Osteoblast (primary cell): ENCODE measurements around the gene POLA1. TPM values are rescaled to one million over a fixed set of nuclear protein-coding genes. Genes with fewer than 3 reads are reported as not detected.

Source experiments
- DNase-seq: peaks from one replicate; pipeline ENCODE4 v3.0.0; 2011; ENCODE audit warnings: low spot score, mixed read lengths; ENCODE audit not compliant: insufficient read length; ENCODE audit errors: missing footprints
- H2AFZ ChIP-seq: 2 replicates; pipeline ENCODE4 v1.6.0; 2011; ENCODE audit warnings: mild to moderate bottlenecking, low read length
- H3K27ac ChIP-seq: 2 replicates; pipeline ENCODE4 v1.5.1; 2011; ENCODE audit warnings: mild to moderate bottlenecking, low read depth, low read length, moderate library complexity
- H3K27me3 ChIP-seq: 2 replicates; pipeline ENCODE4 v1.6.0; 2012; ENCODE audit warnings: mild to moderate bottlenecking, control low read depth, inconsistent platforms, low read length, moderate library complexity; ENCODE audit not compliant: insufficient read depth
- H3K36me3 ChIP-seq: 2 replicates; pipeline ENCODE4 v1.5.1; 2011; ENCODE audit warnings: mild to moderate bottlenecking, low read length, control low read depth, moderate library complexity; ENCODE audit not compliant: insufficient read depth
- H3K4me1 ChIP-seq: 2 replicates; pipeline ENCODE4 v1.5.1; 2011; ENCODE audit warnings: mild to moderate bottlenecking, low read length, control low read depth, moderate library complexity; ENCODE audit not compliant: insufficient read depth
- H3K4me2 ChIP-seq: 2 replicates; pipeline ENCODE4 v1.6.0; 2011; ENCODE audit warnings: mild to moderate bottlenecking, low read length; ENCODE audit not compliant: insufficient read depth
- H3K4me3 ChIP-seq: fragments of 200-600 bp; sonication (generic); 3 replicates; pipeline ENCODE4 v1.5.1; 2012; ENCODE audit warnings: mild to moderate bottlenecking, low read length, inconsistent platforms; ENCODE audit not compliant: insufficient read depth
- H3K79me2 ChIP-seq: 2 replicates; pipeline ENCODE4 v1.6.0; 2012; ENCODE audit warnings: mild to moderate bottlenecking, low read length, control low read depth, inconsistent platforms; ENCODE audit not compliant: insufficient read depth
- H3K9me3 ChIP-seq: 2 replicates; pipeline ENCODE4 v1.5.1; 2011; ENCODE audit warnings: low read depth, low read length, control low read depth
- H4K20me1 ChIP-seq: 2 replicates; pipeline ENCODE4 v1.6.0; 2012; ENCODE audit warnings: mild to moderate bottlenecking, low read length, control low read depth; ENCODE audit not compliant: insufficient read depth
- CTCF ChIP-seq: IDR thresholded peaks from 2 replicates; pipeline ENCODE4 v1.5.1; 2011; ENCODE audit warnings: mild to moderate bottlenecking, low read depth, low read length, moderate library complexity; ENCODE audit errors: extremely low read depth
- total RNA-seq: library from RNA; depleted of rRNA; stranded (reverse); fragments of >200 nt; gene quantifications from 2 replicates; pipeline ENCODE4 v1.2.3, GENCODE V29; 2012

Gene POLA1
- total RNA-seq, 1 donor: 11.9 TPM

GRCh38 chrX:25020905-25021449 is 327.3 kb downstream of the POLA1 start:
- Histone ChIP-seq H3K27me3 (peaks cover 84% of the 10 kb centered on the region), H3K4me2 (peak overlapping the region; percentile 45)

GRCh38 chrX:25022499-25023325 is 329.0 kb downstream of the POLA1 start:
- Histone ChIP-seq H2AFZ (no peak overlapping the region), H3K4me3 (no peak overlapping the region), H3K9me3 (no peaks in the 10 kb centered on the region), H3K27ac (no peak overlapping the region), H3K27me3 (peaks cover 67% of the 10 kb centered on the region), H3K36me3 (no peaks in the 10 kb centered on the region), H4K20me1 (no peaks in the 10 kb centered on the region), H3K4me2 (no peak overlapping the region), H3K4me1 (no peaks in the 10 kb centered on the region), H3K79me2 (no peaks in the 10 kb centered on the region)
- no peak for TF ChIP-seq CTCF
- no peak for DNase-seq

More at GRCh38 chrX:25020905-25021449, 327.3 kb downstream of the POLA1 start:
- Histone ChIP-seq H3K9me3 (no peaks in the 10 kb centered on the region), H4K20me1 (no peaks in the 10 kb centered on the region), H3K4me3 (peak overlapping the region; percentile 16), H2AFZ (no peak overlapping the region), H3K4me1 (no peaks in the 10 kb centered on the region), H3K79me2 (no peaks in the 10 kb centered on the region), H3K27ac (no peak overlapping the region), H3K36me3 (no peaks in the 10 kb centered on the region)
- peak; percentile 40 for TF ChIP-seq CTCF
- no peak for DNase-seq

- Histone ChIP-seq H3K4me1 (no peaks in the 10 kb centered on the region), H2AFZ (no peak overlapping the region), H4K20me1 (no peaks in the 10 kb centered on the region), H3K36me3 (no peaks in the 10 kb centered on the region), H3K79me2 (no peaks in the 10 kb centered on the region), H3K4me3 (no peak overlapping the region), H3K27ac (no peak overlapping the region), H3K4me2 (no peak overlapping the region), H3K9me3 (no peaks in the 10 kb centered on the region), H3K27me3 (peaks cover 55% of the 10 kb centered on the region)
- TF ChIP-seq CTCF: no peak
- DNase-seq: no peak
Measured at GRCh38 chrX:25023908-25024307, 330.2 kb downstream of the POLA1 start.

- H3K4me3 ChIP-seq: no peak overlapping the region
- H3K4me1 ChIP-seq: no peaks in the 10 kb centered on the region
- H3K27me3 ChIP-seq: peaks cover 38% of the 10 kb centered on the region
- no peak for TF ChIP-seq CTCF
- no peaks in the 10 kb centered on the region for H3K9me3 ChIP-seq
- no peaks in the 10 kb centered on the region for H3K36me3 ChIP-seq
- no peaks in the 10 kb centered on the region for H3K79me2 ChIP-seq
- H2AFZ ChIP-seq: no peak overlapping the region
- no peaks in the 10 kb centered on the region for H4K20me1 ChIP-seq
- H3K27ac ChIP-seq: no peak overlapping the region
- H3K4me2 ChIP-seq: no peak overlapping the region
- DNase-seq: no peak
Measured at GRCh38 chrX:25025615-25026014, 331.9 kb downstream of the POLA1 start.
